ENCODE measurements around the gene SLC40A1.

DNA sequence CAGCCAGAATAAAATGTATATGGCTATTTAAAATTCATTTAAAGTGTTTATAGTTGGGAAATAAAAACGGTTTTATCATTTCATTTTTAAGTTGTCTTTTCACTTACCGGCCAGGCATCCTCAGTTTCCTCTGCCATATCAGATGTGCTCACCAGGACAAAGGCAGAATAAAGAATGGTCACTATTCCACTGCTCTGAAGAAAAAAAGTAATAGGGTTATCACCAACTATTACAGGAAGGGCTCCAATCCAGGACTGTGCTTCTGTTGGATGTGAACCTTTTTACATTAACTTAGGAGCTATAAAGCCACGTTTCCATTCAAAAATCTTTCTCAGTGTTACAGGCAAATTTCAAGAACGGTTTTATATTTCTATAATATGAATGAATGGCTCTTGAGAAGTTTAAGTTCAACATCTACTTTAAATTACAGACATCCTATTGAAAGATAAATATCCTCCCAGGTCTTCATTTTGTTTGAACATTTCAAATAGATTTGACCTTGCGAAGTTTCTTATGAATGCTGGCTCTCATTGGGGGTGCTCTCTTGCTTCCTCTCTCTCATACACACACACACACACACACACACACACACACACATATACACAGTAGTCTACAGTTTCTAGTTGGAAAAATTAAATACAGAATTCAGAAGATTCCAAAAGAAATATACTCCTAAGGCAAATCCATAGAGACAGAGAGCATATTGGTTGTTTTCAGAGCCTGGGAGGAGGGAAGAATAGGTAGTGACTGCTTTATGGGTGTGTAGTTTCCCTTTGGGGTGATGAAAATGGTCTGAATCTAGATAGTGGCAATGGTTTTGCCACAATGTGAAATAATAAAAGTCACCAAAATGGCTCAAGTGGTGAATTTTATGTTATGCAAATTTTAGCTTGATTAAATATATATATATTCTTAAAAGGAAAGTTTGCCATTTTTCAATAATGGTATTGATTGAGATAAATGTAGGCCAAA is 2.9 kb upstream of the SLC40A1 start:
- TF ChIP-seq, protein P1, sequence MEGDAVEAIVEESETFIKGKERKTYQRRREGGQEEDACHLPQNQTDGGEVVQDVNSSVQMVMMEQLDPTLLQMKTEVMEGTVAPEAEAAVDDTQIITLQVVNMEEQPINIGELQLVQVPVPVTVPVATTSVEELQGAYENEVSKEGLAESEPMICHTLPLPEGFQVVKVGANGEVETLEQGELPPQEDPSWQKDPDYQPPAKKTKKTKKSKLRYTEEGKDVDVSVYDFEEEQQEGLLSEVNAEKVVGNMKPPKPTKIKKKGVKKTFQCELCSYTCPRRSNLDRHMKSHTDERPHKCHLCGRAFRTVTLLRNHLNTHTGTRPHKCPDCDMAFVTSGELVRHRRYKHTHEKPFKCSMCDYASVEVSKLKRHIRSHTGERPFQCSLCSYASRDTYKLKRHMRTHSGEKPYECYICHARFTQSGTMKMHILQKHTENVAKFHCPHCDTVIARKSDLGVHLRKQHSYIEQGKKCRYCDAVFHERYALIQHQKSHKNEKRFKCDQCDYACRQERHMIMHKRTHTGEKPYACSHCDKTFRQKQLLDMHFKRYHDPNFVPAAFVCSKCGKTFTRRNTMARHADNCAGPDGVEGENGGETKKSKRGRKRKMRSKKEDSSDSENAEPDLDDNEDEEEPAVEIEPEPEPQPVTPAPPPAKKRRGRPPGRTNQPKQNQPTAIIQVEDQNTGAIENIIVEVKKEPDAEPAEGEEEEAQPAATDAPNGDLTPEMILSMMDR (IDR thresholded peaks at IDR 0.05; ENCODE audit: low read depth, low read length), result no peak
- no peak for TF ChIP-seq EZH2phosphoT487 (IDR thresholded peaks at IDR 0.05; ENCODE audit: low read depth)

All from OCI-LY3 (cell line).